ENCODE measurements around the gene ACTN1.

ACTN1 gene

DNA sequence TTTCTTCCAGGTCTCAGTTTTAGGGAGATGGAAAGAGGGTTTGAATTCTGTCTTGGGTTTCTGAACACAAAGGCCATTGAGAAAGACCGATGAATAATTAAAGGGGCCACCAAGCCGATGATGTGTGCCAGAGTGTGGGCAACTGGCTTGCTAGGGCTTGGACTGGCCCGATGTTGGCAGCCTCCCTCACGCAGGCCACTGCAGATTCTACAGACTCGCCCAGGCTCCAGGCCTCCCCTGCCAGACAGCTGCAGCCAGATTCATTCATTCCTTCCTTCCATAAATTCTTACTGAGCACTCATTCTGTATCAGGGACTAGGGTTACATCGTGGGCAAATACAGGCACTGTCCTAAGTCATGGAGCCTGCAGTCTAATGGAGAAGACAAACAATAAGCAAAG is 34.9 kb downstream of the ACTN1 start:
- TF ChIP-seq, protein P1, sequence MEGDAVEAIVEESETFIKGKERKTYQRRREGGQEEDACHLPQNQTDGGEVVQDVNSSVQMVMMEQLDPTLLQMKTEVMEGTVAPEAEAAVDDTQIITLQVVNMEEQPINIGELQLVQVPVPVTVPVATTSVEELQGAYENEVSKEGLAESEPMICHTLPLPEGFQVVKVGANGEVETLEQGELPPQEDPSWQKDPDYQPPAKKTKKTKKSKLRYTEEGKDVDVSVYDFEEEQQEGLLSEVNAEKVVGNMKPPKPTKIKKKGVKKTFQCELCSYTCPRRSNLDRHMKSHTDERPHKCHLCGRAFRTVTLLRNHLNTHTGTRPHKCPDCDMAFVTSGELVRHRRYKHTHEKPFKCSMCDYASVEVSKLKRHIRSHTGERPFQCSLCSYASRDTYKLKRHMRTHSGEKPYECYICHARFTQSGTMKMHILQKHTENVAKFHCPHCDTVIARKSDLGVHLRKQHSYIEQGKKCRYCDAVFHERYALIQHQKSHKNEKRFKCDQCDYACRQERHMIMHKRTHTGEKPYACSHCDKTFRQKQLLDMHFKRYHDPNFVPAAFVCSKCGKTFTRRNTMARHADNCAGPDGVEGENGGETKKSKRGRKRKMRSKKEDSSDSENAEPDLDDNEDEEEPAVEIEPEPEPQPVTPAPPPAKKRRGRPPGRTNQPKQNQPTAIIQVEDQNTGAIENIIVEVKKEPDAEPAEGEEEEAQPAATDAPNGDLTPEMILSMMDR (IDR thresholded peaks at IDR 0.05; ENCODE audit: extremely low read depth, missing control alignments): no peak
- no peak for DNase-seq (ENCODE audit: low spot score)

DNA sequence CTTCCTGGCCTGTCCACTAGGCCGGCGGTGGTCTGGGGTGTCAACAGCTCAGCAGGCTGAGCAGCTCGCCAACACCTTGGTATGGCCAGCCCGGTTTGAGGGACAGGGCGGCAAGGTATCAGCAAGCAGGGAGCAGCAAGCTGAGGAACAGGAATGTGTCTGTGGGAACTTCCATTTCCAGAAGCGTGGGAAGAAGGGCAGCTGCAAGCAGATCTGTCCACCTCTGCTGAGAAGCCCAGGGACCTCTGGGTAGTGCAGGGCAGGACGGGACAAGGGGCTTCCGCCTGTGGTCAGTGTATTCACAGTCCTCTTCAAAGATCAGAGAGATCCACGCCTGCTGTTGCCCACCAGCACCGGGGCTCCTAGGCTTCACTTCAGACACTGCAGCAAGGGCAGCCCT is 36.0 kb downstream of the ACTN1 start:
- TF ChIP-seq, protein P1 (IDR thresholded peaks at IDR 0.05; ENCODE audit: extremely low read depth, missing control alignments): no peak

GRCh38 chr14:68942296-68943035 is 36.6 kb downstream of the ACTN1 start:
- TF ChIP-seq, protein P1 (IDR thresholded peaks at IDR 0.05; ENCODE audit: extremely low read depth, missing control alignments): no peak
- DNase-seq (ENCODE audit: low spot score): no peak

More for the DNA sequence above, 36.0 kb downstream of the ACTN1 start:
- DNase-seq (ENCODE audit: low spot score): no peak

DNA sequence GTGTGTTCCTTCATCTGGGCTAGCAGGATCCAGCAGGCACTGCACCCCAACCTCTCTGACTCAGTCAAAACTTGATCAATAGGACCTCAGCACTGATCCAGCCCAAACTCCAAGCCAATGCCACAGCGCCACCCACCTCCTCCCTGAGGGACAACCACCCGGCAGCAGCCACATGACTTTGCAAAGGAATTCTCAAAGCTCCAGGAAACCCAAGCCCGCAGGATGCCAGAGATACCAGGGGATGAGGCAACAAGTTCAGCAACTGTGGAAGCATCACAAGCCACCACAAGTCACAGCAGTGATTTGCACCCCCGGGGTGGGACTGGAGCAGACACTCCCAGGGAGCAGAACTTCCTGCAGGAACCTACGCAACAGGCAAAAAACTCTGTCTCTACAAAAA is 37.3 kb downstream of the ACTN1 start:
- no peak for DNase-seq (ENCODE audit: low spot score)
- TF ChIP-seq, protein P1 (IDR thresholded peaks at IDR 0.05; ENCODE audit: extremely low read depth, missing control alignments): no peak

GRCh38 chr14:68940614-68941185 is 38.4 kb downstream of the ACTN1 start:
- TF ChIP-seq, protein P1 (IDR thresholded peaks at IDR 0.05; ENCODE audit: extremely low read depth, missing control alignments): no peak
- DNase-seq (ENCODE audit: low spot score): no peak

GRCh38 chr14:68939893-68940613 is 39.0 kb downstream of the ACTN1 start:
- DNase-seq (ENCODE audit: low spot score): no peak

More at GRCh38 chr14:68939893-68940613, 39.0 kb downstream of the ACTN1 start:
- TF ChIP-seq, protein P1 (IDR thresholded peaks at IDR 0.05; ENCODE audit: extremely low read depth, missing control alignments): no peak

Data from GM20000 (cell line).